HepG2 (cell line): Measurements from ENCODE around the gene CREBZF. TPM values are rescaled to one million over a fixed set of nuclear protein-coding genes. Genes with fewer than 3 reads are reported as not detected.
A peak's percentile ranks its signal among the peaks of the same experiment; 100 is the strongest.

Experiments
- AFF4 ChIP-seq: sonication (generic); formaldehyde crosslinking; IDR thresholded peaks from 2 replicates; pipeline ENCODE4 v1.4.0; 2020; ENCODE audit warnings: missing genetic modification reagents
- DBP ChIP-seq: sonication (generic); formaldehyde crosslinking; IDR thresholded peaks from 2 replicates; pipeline ENCODE4 v1.4.0; 2020; ENCODE audit warnings: missing genetic modification reagents; ENCODE audit errors: not compliant biosample characterization
- DPF2 ChIP-seq: sonication (generic); formaldehyde crosslinking; IDR thresholded peaks from 2 replicates; pipeline ENCODE4 v1.4.0; 2020; ENCODE audit warnings: mild to moderate bottlenecking, low read depth, missing genetic modification reagents, borderline replicate concordance
- E2F2 ChIP-seq: sonication (generic); formaldehyde crosslinking; IDR thresholded peaks from 2 replicates; pipeline ENCODE4 v1.4.0; 2020; ENCODE audit warnings: missing genetic modification reagents, borderline replicate concordance
- FOXM1 ChIP-seq: sonication (generic); formaldehyde crosslinking; IDR thresholded peaks from 2 replicates; pipeline ENCODE4 v1.5.0; 2020; ENCODE audit warnings: missing genetic modification reagents
- KDM3A ChIP-seq: IDR thresholded peaks from 2 replicates; pipeline ENCODE4 v1.6.1; 2018; ENCODE audit warnings: low read depth, missing compliant biosample characterization
- KLF9 ChIP-seq: IDR thresholded peaks from 2 replicates; pipeline ENCODE4 v1.6.1; 2016; ENCODE audit warnings: low read depth
- PLRG1 ChIP-seq: fragments of 450-650 bp; conservative IDR thresholded peaks from 2 replicates; pipeline ENCODE4 v1.6.1; 2016
- RAD21 ChIP-seq: fragments of 450-650 bp; formaldehyde crosslinking; IDR thresholded peaks from 2 replicates; pipeline ENCODE4 v1.5.0; 2020; ENCODE audit warnings: mild to moderate bottlenecking
- RNF219 ChIP-seq: sonication (generic); formaldehyde crosslinking; IDR thresholded peaks from 2 replicates; pipeline ENCODE4 v1.5.0; 2020; ENCODE audit warnings: mild to moderate bottlenecking, missing genetic modification reagents
- SNAPC4 ChIP-seq: sonication (generic); formaldehyde crosslinking; IDR thresholded peaks from 2 replicates; pipeline ENCODE4 v1.4.0; 2020; ENCODE audit warnings: mild to moderate bottlenecking, missing genetic modification reagents
- SOX6 ChIP-seq, 2 experiments: fragments of 450-650 bp in 1 of 2; sonication (generic) in 1 of 2; formaldehyde crosslinking in 1 of 2; IDR thresholded peaks; 2 replicates each; pipeline versions ENCODE4 v1.4.0 to v1.6.1; 2017 to 2020; ENCODE audit warnings: antibody characterized with exemption in 1 of 2, mild to moderate bottlenecking in 1 of 2, missing genetic modification reagents in 1 of 2
- STAT5B ChIP-seq: sonication (generic); formaldehyde crosslinking; IDR thresholded peaks from 2 replicates; pipeline ENCODE4 v1.4.0; 2020; ENCODE audit warnings: missing genetic modification reagents
- ZNF329 ChIP-seq: sonication (generic); formaldehyde crosslinking; IDR thresholded peaks from 2 replicates; pipeline ENCODE4 v1.9.0; 2021; ENCODE audit warnings: low read depth, mild to moderate bottlenecking, missing genetic modification reagents
- ZNF598 ChIP-seq: sonication (generic); formaldehyde crosslinking; IDR thresholded peaks from 2 replicates; pipeline ENCODE4 v1.5.1; 2020; ENCODE audit warnings: mild to moderate bottlenecking, missing genetic modification reagents, borderline replicate concordance
- ZNF749 ChIP-seq: sonication (generic); formaldehyde crosslinking; IDR thresholded peaks from 2 replicates; pipeline ENCODE4 v1.8.0; 2022; ENCODE audit warnings: mild to moderate bottlenecking, missing genetic modification reagents, moderate library complexity, borderline replicate concordance
- polyA plus RNA-seq, 8 experiments: library from polyadenylated mRNA; depleted of rRNA in 3 of 8; stranded (reverse) in 7 of 8; unstranded in 1 of 8; fragments of >200 nt; fragmentation: Illumina TruSeq in 4 of 8; extraction: Trizol in 4 of 8; gene quantifications; 2 replicates each; pipeline versions ENCODE4 v1.2.1 to v1.2.3, GENCODE V29; 2011 to 2016; ENCODE audit warnings: low read depth in 4 of 8, missing spikeins in 1 of 8, mixed read lengths in 1 of 8; ENCODE audit not compliant: insufficient read depth in 1 of 8
- total RNA-seq, 5 experiments: library from RNA; depleted of rRNA; stranded (reverse); fragments of >200 nt; fragmentation: Illumina TruSeq; extraction: Trizol; gene quantifications; 2 replicates each; pipeline ENCODE4 v1.2.3, GENCODE V29; 2016; ENCODE audit warnings: low read depth in 1 of 5

The CREBZF gene
- total and polyA plus RNA-seq, 2 of the 13 experiments (the other 11 are each of a cell fraction or from before 2014, with no cell fraction given): 30.6 to 43.1 TPM

GRCh38 chr11:85647604-85648299 lies 17.2 kb downstream of the CREBZF start, which contains the start of gene TMEM126A (continued):
- TF ChIP-seq SNAPC4 (CRISPR knock-in tag): no peak
- TF ChIP-seq RNF219 (CRISPR knock-in tag): no peak
- peak; percentile 37; the same call in 1 of the 2 replicates for TF ChIP-seq ZNF598 (CRISPR knock-in tag)
- no peak for TF ChIP-seq ZNF329 (CRISPR knock-in tag)
- TF ChIP-seq RAD21 (CRISPR knock-in tag): no peak
- TF ChIP-seq SOX6 (IDR thresholded peaks at IDR 0.05): no peak
- peak; percentile 64 for TF ChIP-seq SOX6 (CRISPR knock-in tag; IDR thresholded peaks at IDR 0.05)
- no peak for TF ChIP-seq KLF9
- TF ChIP-seq PLRG1: no peak
- no peak for TF ChIP-seq STAT5B (CRISPR knock-in tag)
- TF ChIP-seq AFF4 (CRISPR knock-in tag): no peak
- no peak for TF ChIP-seq KDM3A (CRISPR knock-in tag)
- no peak for TF ChIP-seq E2F2 (CRISPR knock-in tag)
- TF ChIP-seq ZNF749 (CRISPR knock-in tag): no peak
- TF ChIP-seq DPF2 (CRISPR knock-in tag): no peak
- peak; percentile 55 for TF ChIP-seq DBP (CRISPR knock-in tag)
- TF ChIP-seq FOXM1 (CRISPR knock-in tag): no peak
